ENCODE results near the gene FAM170B.

FAM170B gene

DNA sequence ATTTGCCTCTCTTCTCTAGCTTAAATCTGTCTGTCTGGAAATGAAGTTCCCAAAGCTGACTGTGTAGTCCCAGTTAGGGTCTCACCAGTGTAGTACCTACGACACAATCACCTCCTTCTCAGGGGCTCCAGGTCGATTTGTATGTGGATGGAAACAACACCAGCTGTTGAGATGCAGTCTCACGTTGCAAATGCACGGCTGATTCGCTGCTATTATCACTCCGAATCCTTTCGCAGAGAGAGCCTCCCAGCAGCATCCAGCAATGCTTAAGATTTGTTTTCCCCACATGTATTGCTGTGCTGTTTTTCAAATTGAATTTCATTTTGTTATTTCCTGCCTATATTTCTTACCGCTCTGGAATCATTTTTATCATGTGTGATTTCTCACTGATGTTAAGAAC, 34.8 kb downstream of the FAM170B start:
- H2BK120ac ChIP-seq (ENCODE audit: low read depth, low read length): no peak overlapping the region
- no peak overlapping the region for H3K4me2 ChIP-seq (ENCODE audit: insufficient read depth, low read length, poor library complexity, severe bottlenecking)
- H3K9me3 ChIP-seq (replicated peaks in 1 of 2; ENCODE audit: control insufficient read depth in 2 of 2, insufficient read depth in 1 of 2, low read depth in 1 of 2, low read length in 2 of 2): peaks cover 0 to 4% of the 10 kb centered on the region in 2 donors
- H3K4me3 ChIP-seq (ENCODE audit: low read length in 2 of 2): no peak overlapping the region
- DNase-seq (ENCODE audit: low spot score): no peak
- H3K9ac ChIP-seq (ENCODE audit: low read depth, low read length, poor library complexity): no peak overlapping the region
- no peak overlapping the region for H2AK5ac ChIP-seq (ENCODE audit: low read depth, low read length)
- no peak overlapping the region for H3K18ac ChIP-seq (ENCODE audit: low read length)
- H2BK5ac ChIP-seq (ENCODE audit: low read length): no peak overlapping the region
- H2BK12ac ChIP-seq (ENCODE audit: low read length): no peak overlapping the region
- H3K27ac ChIP-seq (replicated peaks; ENCODE audit: low read length): no peak overlapping the region
- H2AFZ ChIP-seq (ENCODE audit: low read length): no peak overlapping the region
- H3K14ac ChIP-seq (ENCODE audit: low read length): no peak overlapping the region
- peaks cover 3 to 16% of the 10 kb centered on the region in 2 donors for H3K4me1 ChIP-seq (ENCODE audit: control insufficient read depth in 2 of 2, insufficient read depth in 1 of 2, low read depth in 1 of 2, low read length in 2 of 2)
- H3K4ac ChIP-seq (ENCODE audit: low read length): no peak overlapping the region
- H3K79me1 ChIP-seq (ENCODE audit: low read depth, low read length): no peaks in the 10 kb centered on the region
- no peak overlapping the region for H2BK15ac ChIP-seq (ENCODE audit: low read length)
- H3K36me3 ChIP-seq (replicated peaks in 1 of 2; ENCODE audit: control insufficient read depth in 2 of 2, insufficient read depth in 2 of 2, low read length in 2 of 2): no peaks in the 10 kb centered on the region
- H4K8ac ChIP-seq (ENCODE audit: low read depth, low read length): no peak overlapping the region
- H3K27me3 ChIP-seq (ENCODE audit: control insufficient read depth in 3 of 3, insufficient read depth in 3 of 3, low read depth in 1 of 3, low read length in 3 of 3): no peaks in the 10 kb centered on the region
- H3K23ac ChIP-seq (ENCODE audit: low read depth, low read length, poor library complexity): no peak overlapping the region
- H4K91ac ChIP-seq (ENCODE audit: low read depth, low read length, poor library complexity): no peak overlapping the region
- no CpG with 5 or more reads among the region's 8 CpGs for WGBS, 2 donors (ENCODE audit: extremely low coverage in 2 of 2, insufficient read length in 2 of 2, insufficient replicate concordance in 1 of 2)

DNA sequence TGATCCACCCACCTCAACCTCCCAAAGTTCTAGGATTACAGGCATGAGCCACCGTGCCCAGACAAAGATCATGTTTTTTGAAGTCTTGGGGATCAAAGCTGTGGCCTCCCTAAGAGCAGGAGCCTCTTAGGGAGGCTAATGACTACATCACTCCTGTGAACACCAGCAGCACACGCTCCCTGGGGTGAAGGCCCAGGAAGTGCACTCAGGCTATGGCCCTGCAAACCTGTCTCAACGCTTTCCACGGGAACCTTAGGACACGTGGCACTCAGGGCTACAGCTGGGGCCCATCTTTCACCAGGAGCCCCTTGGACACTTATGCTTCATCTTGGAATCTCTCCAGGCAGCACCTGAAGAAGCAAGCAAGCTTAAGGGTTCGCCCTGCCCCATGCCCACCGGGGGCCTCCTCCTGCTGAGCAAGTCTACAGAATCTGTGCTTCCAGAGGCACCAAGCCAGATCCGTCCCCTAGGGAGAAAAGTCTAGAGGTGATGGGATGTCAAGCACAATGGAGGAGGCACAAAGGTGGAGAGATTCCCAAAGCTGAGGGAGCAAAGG, 36.9 kb downstream of the FAM170B start:
- Histone ChIP-seq H3K23ac (ENCODE audit: low read depth, low read length, poor library complexity) (no peak overlapping the region), H3K9me3 (replicated peaks in 1 of 2; ENCODE audit: control insufficient read depth in 2 of 2, insufficient read depth in 1 of 2, low read depth in 1 of 2, low read length in 2 of 2) (peaks cover 0 to 4% of the 10 kb centered on the region in 2 donors), H3K14ac (ENCODE audit: low read length) (no peak overlapping the region), H3K4me2 (ENCODE audit: insufficient read depth, low read length, poor library complexity, severe bottlenecking) (no peak overlapping the region), H2AK5ac (ENCODE audit: low read depth, low read length) (no peak overlapping the region), H3K9ac (ENCODE audit: low read depth, low read length, poor library complexity) (no peak overlapping the region), H3K36me3 (replicated peaks in 1 of 2; ENCODE audit: control insufficient read depth in 2 of 2, insufficient read depth in 2 of 2, low read length in 2 of 2) (no peaks in the 10 kb centered on the region), H3K27ac (replicated peaks; ENCODE audit: low read length) (no peak overlapping the region), H3K27me3 (ENCODE audit: control insufficient read depth in 3 of 3, insufficient read depth in 3 of 3, low read depth in 1 of 3, low read length in 3 of 3) (no peaks in the 10 kb centered on the region), H3K79me1 (ENCODE audit: low read depth, low read length) (no peaks in the 10 kb centered on the region), H2AFZ (ENCODE audit: low read length) (no peak overlapping the region), H2BK120ac (ENCODE audit: low read depth, low read length) (no peak overlapping the region), H4K91ac (ENCODE audit: low read depth, low read length, poor library complexity) (no peak overlapping the region), H2BK15ac (ENCODE audit: low read length) (no peak overlapping the region), H3K4me3 (ENCODE audit: low read length in 2 of 2) (no peak overlapping the region), H3K4ac (ENCODE audit: low read length) (no peak overlapping the region), H2BK5ac (ENCODE audit: low read length) (no peak overlapping the region), H3K18ac (ENCODE audit: low read length) (no peak overlapping the region), H2BK12ac (ENCODE audit: low read length) (no peak overlapping the region), H3K4me1 (ENCODE audit: control insufficient read depth in 2 of 2, insufficient read depth in 1 of 2, low read depth in 1 of 2, low read length in 2 of 2) (peaks cover 3 to 18% of the 10 kb centered on the region in 2 donors), H4K8ac (ENCODE audit: low read depth, low read length) (no peak overlapping the region)
- no CpG with 5 or more reads among the region's 8 CpGs for WGBS, 2 donors (ENCODE audit: extremely low coverage in 2 of 2, insufficient read length in 2 of 2, insufficient replicate concordance in 1 of 2)
- DNase-seq (ENCODE audit: low spot score): no peak

DNA sequence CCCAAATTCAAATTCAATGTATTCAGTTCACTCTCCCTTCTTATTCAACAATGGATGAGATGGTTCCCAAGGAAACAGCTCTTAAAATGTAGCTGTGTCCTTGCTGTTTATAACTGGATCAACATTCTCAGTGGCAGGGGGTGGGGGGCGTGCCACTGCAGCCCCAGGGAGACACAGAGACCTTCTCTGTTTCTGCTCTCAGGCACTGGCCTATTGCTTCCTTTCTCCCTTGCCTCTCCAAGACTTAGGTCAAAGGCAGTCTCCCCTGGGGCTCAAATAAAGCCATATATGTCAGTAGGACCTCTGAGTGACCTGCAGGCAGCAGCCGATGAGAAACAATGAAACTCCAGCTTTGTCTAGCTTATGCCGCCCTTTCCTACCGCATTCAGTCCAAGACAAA, 39.2 kb downstream of the FAM170B start:
- no peak overlapping the region for H2BK5ac ChIP-seq (ENCODE audit: low read length)
- no peak overlapping the region for H2BK12ac ChIP-seq (ENCODE audit: low read length)
- no peak overlapping the region for H3K14ac ChIP-seq (ENCODE audit: low read length)
- WGBS, 2 donors (ENCODE audit: extremely low coverage in 2 of 2, insufficient read length in 2 of 2, insufficient replicate concordance in 1 of 2): no CpG with 5 or more reads among the region's 4 CpGs
- no peak overlapping the region for H3K4me3 ChIP-seq (ENCODE audit: low read length in 2 of 2)
- H3K27me3 ChIP-seq (ENCODE audit: control insufficient read depth in 3 of 3, insufficient read depth in 3 of 3, low read depth in 1 of 3, low read length in 3 of 3): no peaks in the 10 kb centered on the region
- no peak overlapping the region for H4K8ac ChIP-seq (ENCODE audit: low read depth, low read length)
- H2BK15ac ChIP-seq (ENCODE audit: low read length): no peak overlapping the region
- H3K79me1 ChIP-seq (ENCODE audit: low read depth, low read length): no peaks in the 10 kb centered on the region
- no peak overlapping the region for H3K4me2 ChIP-seq (ENCODE audit: insufficient read depth, low read length, poor library complexity, severe bottlenecking)
- H2AFZ ChIP-seq (ENCODE audit: low read length): peak overlapping the region; percentile 16
- H4K91ac ChIP-seq (ENCODE audit: low read depth, low read length, poor library complexity): no peak overlapping the region
- no peak overlapping the region for H3K9ac ChIP-seq (ENCODE audit: low read depth, low read length, poor library complexity)
- no peak overlapping the region for H3K18ac ChIP-seq (ENCODE audit: low read length)
- peaks cover 3 to 18% of the 10 kb centered on the region in 2 donors for H3K4me1 ChIP-seq (ENCODE audit: control insufficient read depth in 2 of 2, insufficient read depth in 1 of 2, low read depth in 1 of 2, low read length in 2 of 2)
- H2BK120ac ChIP-seq (ENCODE audit: low read depth, low read length): no peak overlapping the region
- H3K23ac ChIP-seq (ENCODE audit: low read depth, low read length, poor library complexity): no peak overlapping the region
- no peak for DNase-seq (ENCODE audit: low spot score)
- no peaks in the 10 kb centered on the region for H3K36me3 ChIP-seq (replicated peaks in 1 of 2; ENCODE audit: control insufficient read depth in 2 of 2, insufficient read depth in 2 of 2, low read length in 2 of 2)
- no peak overlapping the region for H3K4ac ChIP-seq (ENCODE audit: low read length)
- H2AK5ac ChIP-seq (ENCODE audit: low read depth, low read length): no peak overlapping the region
- peaks cover 0 to 4% of the 10 kb centered on the region in 2 donors for H3K9me3 ChIP-seq (replicated peaks in 1 of 2; ENCODE audit: control insufficient read depth in 2 of 2, insufficient read depth in 1 of 2, low read depth in 1 of 2, low read length in 2 of 2)
- H3K27ac ChIP-seq (replicated peaks; ENCODE audit: low read length): no peak overlapping the region

DNA sequence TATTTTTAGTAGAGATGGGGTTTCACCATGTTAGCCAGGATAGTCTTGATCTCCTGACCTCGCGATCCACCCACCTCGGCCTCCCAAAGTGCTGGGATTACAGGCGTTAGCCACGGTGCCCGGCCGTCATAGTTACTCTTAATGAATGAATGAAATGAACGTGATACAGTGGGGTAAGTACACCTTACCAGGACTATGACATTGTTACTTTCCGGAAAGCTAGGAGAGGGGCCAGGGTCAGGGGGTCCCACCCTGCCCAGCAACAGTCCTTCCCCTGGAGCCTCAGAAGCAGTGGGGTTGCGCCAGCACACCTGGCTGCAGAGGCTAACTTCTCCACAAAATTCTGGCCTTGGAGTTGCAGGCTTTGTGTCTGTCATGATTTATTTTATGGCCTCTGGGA, 39.9 kb downstream of the FAM170B start:
- Histone ChIP-seq H2AK5ac (ENCODE audit: low read depth, low read length) (no peak overlapping the region), H4K8ac (ENCODE audit: low read depth, low read length) (no peak overlapping the region), H4K91ac (ENCODE audit: low read depth, low read length, poor library complexity) (no peak overlapping the region), H2AFZ (ENCODE audit: low read length) (no peak overlapping the region), H3K9me3 (replicated peaks in 1 of 2; ENCODE audit: control insufficient read depth in 2 of 2, insufficient read depth in 1 of 2, low read depth in 1 of 2, low read length in 2 of 2) (peaks cover 0 to 7% of the 10 kb centered on the region in 2 donors), H3K14ac (ENCODE audit: low read length) (no peak overlapping the region), H3K4ac (ENCODE audit: low read length) (no peak overlapping the region), H3K18ac (ENCODE audit: low read length) (no peak overlapping the region), H3K27me3 (ENCODE audit: control insufficient read depth in 3 of 3, insufficient read depth in 3 of 3, low read depth in 1 of 3, low read length in 3 of 3) (no peaks in the 10 kb centered on the region), H3K4me2 (ENCODE audit: insufficient read depth, low read length, poor library complexity, severe bottlenecking) (no peak overlapping the region), H2BK12ac (ENCODE audit: low read length) (no peak overlapping the region), H2BK15ac (ENCODE audit: low read length) (no peak overlapping the region), H2BK120ac (ENCODE audit: low read depth, low read length) (no peak overlapping the region), H2BK5ac (ENCODE audit: low read length) (no peak overlapping the region), H3K27ac (replicated peaks; ENCODE audit: low read length) (no peak overlapping the region), H3K36me3 (replicated peaks in 1 of 2; ENCODE audit: control insufficient read depth in 2 of 2, insufficient read depth in 2 of 2, low read length in 2 of 2) (no peaks in the 10 kb centered on the region), H3K79me1 (ENCODE audit: low read depth, low read length) (no peaks in the 10 kb centered on the region), H3K23ac (ENCODE audit: low read depth, low read length, poor library complexity) (no peak overlapping the region), H3K9ac (ENCODE audit: low read depth, low read length, poor library complexity) (no peak overlapping the region), H3K4me1 (ENCODE audit: control insufficient read depth in 2 of 2, insufficient read depth in 1 of 2, low read depth in 1 of 2, low read length in 2 of 2) (peaks cover 3 to 18% of the 10 kb centered on the region in 2 donors), H3K4me3 (ENCODE audit: low read length in 2 of 2) (no peak overlapping the region)
- WGBS, 2 donors (ENCODE audit: extremely low coverage in 2 of 2, insufficient read length in 2 of 2, insufficient replicate concordance in 1 of 2): no CpG with 5 or more reads among the region's 10 CpGs
- no peak for DNase-seq (ENCODE audit: low spot score)
